H1 (cell line): Measurements from ENCODE around the gene RFFL. TPM values are rescaled to one million over a fixed set of nuclear protein-coding genes. Genes with fewer than 3 reads are reported as not detected.

Experiments used
- CBX5 ChIP-seq: fragments of 300-800, 300-1000 bp; sonication (generic); IDR thresholded peaks from 2 replicates; pipeline ENCODE4 v1.7.1; 2016; ENCODE audit warnings: antibody characterized with exemption, low read length, low read depth
- CHD2 ChIP-seq: IDR thresholded peaks from 2 replicates; pipeline ENCODE4 v1.6.1; 2012; ENCODE audit warnings: low read length, improper control_type of control experiment
- CREB1 ChIP-seq: IDR thresholded peaks from 2 replicates; pipeline ENCODE4 v1.6.1; 2012; ENCODE audit warnings: inconsistent platforms
- CTCF ChIP-seq, 3 experiments: IDR thresholded peaks; 1 replicate in 2 of 3; 2 replicates in 1 of 3; pipeline versions ENCODE4 v1.5.1 to v1.6.1; 2011; ENCODE audit warnings: low read length in 3 of 3, mild to moderate bottlenecking in 3 of 3, inconsistent platforms in 2 of 3, low read depth in 1 of 3, moderate library complexity in 1 of 3; ENCODE audit not compliant: insufficient read depth in 1 of 3; ENCODE audit errors: control extremely low read depth in 1 of 3
- E2F6 ChIP-seq: IDR thresholded peaks from 2 replicates; pipeline ENCODE4 v1.6.1; 2012; ENCODE audit warnings: inconsistent platforms
- HDAC2 ChIP-seq, 2 experiments: fragments of 300-600 bp in 1 of 2; sonication (generic) in 1 of 2; IDR thresholded peaks; 2 replicates each; pipeline ENCODE4 v1.6.1; 2011 to 2012; ENCODE audit warnings: low read depth in 2 of 2, low read length in 2 of 2, mild to moderate bottlenecking in 2 of 2, moderate library complexity in 2 of 2, borderline replicate concordance in 1 of 2, inconsistent platforms in 1 of 2
- KDM4A ChIP-seq: IDR thresholded peaks from one replicate; pipeline ENCODE4 v1.7.1; 2012; ENCODE audit warnings: low read depth, mild to moderate bottlenecking, moderate library complexity, low read length, inconsistent platforms; ENCODE audit not compliant: severe bottlenecking
- POLR2AphosphoS5 ChIP-seq: IDR thresholded peaks from 2 replicates; pipeline ENCODE4 v1.6.1; 2011; ENCODE audit warnings: low read depth, low read length
- RBBP5 ChIP-seq: IDR thresholded peaks from 2 replicates; pipeline ENCODE4 v1.7.1; 2012; ENCODE audit warnings: low read depth, mild to moderate bottlenecking, inconsistent platforms, low read length, moderate library complexity, borderline replicate concordance
- SRF ChIP-seq: IDR thresholded peaks from 2 replicates; pipeline ENCODE4 v1.6.1; 2011; ENCODE audit warnings: mild to moderate bottlenecking, low read depth, low read length, moderate library complexity
- TAF1 ChIP-seq: IDR thresholded peaks from 2 replicates; pipeline ENCODE4 v1.6.1; 2011; ENCODE audit warnings: mild to moderate bottlenecking, low read depth, low read length
- TBP ChIP-seq: IDR thresholded peaks from 2 replicates; pipeline ENCODE4 v1.6.1; 2011; ENCODE audit warnings: low read depth, low read length, improper control_type of control experiment
- YY1 ChIP-seq: IDR thresholded peaks from 2 replicates; pipeline ENCODE4 v1.6.1; 2011; ENCODE audit warnings: low read depth, mild to moderate bottlenecking, low read length
- polyA plus RNA-seq, 7 experiments: library from polyadenylated mRNA; depleted of rRNA in 3 of 7; stranded (reverse) in 5 of 7; unstranded in 2 of 7; fragments of >200 nt in 5 of 7; fragments of 200-250 nt in 2 of 7; gene quantifications; 1 replicate in 5 of 7; 2 replicates in 1 of 7; 4 replicates in 1 of 7; pipeline versions ENCODE4 v1.2.1 to v1.2.3, GENCODE V29; 2011 to 2013; ENCODE audit warnings: missing spikeins in 2 of 7, mixed read lengths in 2 of 7
- total RNA-seq: library from RNA; stranded (reverse); fragmentation: NEBNext Ultra II Directional; extraction: Animal tissue kit (Norgen Biotek cat#: 25700); gene quantifications from 2 replicates; pipeline ENCODE4 v1.2.1, GENCODE V29; 2021

Gene RFFL
- total and polyA plus RNA-seq, 2 of the 8 experiments (the other 6 are each of a cell fraction or from before 2014, with no cell fraction given): 14.0 to 24.5 TPM

GRCh38 chr17:35088881-35089585, 25.5 kb upstream of the RFFL start (continued):
- peak; percentile 4; the same call in 1 of the 2 replicates for TF ChIP-seq TAF1
- no peak for TF ChIP-seq CBX5
- TF ChIP-seq CHD2: no peak
- TF ChIP-seq TBP: no peak; the same call in 1 of the 2 replicates
- TF ChIP-seq KDM4A: peak; percentile 9
- no peak for TF ChIP-seq SRF
- peak; percentile 65; the same call in 1 of the 2 replicates for TF ChIP-seq RBBP5
- peak; percentile 39; the same call in 1 of the 2 replicates for TF ChIP-seq CREB1
- no peak for TF ChIP-seq POLR2AphosphoS5
- TF ChIP-seq CTCF (IDR thresholded peaks at IDR 0.05; ENCODE audit: control extremely low read depth in 1 of 3, insufficient read depth in 1 of 3, low read depth in 1 of 3, low read length in 3 of 3): peak; percentile 83 to 97 (median 83)
- TF ChIP-seq E2F6: 0 out of 2 replicates have a peak, but pooled peaks have one; percentile 18
- TF ChIP-seq HDAC2 (IDR thresholded peaks at IDR 0.05; ENCODE audit: borderline replicate concordance in 1 of 2, low read depth in 2 of 2, low read length in 2 of 2): peak in 1 of 2 experiments; percentile 27; a peak in 1 of 4 replicates
- 0 out of 2 replicates have a peak, but pooled peaks have one; percentile 58 for TF ChIP-seq YY1
